Nephron (organoid): Measurements from ENCODE around the gene CACNA1C.

Source experiments
- H3K27ac Mint-ChIP-seq, 3 experiments: 2 replicates each; pipeline ENCODE4 v1.8.0; 2020; ENCODE audit warnings: mixed read lengths in 3 of 3, mild to moderate bottlenecking in 2 of 3, moderate library complexity in 1 of 3
- H3K27me3 Mint-ChIP-seq: 2 replicates; pipeline ENCODE4 v1.8.0; 2021; ENCODE audit warnings: low read depth, mild to moderate bottlenecking, moderate library complexity, mixed read lengths
- H3K36me3 Mint-ChIP-seq: 2 replicates; pipeline ENCODE4 v1.8.0; 2020; ENCODE audit warnings: low read depth, mixed read lengths
- H3K4me1 Mint-ChIP-seq: 2 replicates; pipeline ENCODE4 v1.8.0; 2020; ENCODE audit warnings: mixed read lengths
- H3K4me3 Mint-ChIP-seq, 3 experiments: 2 replicates each; pipeline ENCODE4 v1.8.0; 2020; ENCODE audit warnings: mild to moderate bottlenecking in 3 of 3, mixed read lengths in 3 of 3, moderate library complexity in 2 of 3
- H3K9me3 Mint-ChIP-seq: 2 replicates; pipeline ENCODE4 v1.8.0; 2020; ENCODE audit warnings: mixed read lengths
- CTCF ChIP-seq, 3 experiments: fragments of 200-600 bp; sonication (generic); IDR thresholded peaks; one replicate each; pipeline ENCODE4 v1.5.0; 2021; ENCODE audit warnings: antibody characterized with exemption in 3 of 3; ENCODE audit not compliant: unreplicated experiment in 3 of 3

CACNA1C gene

GRCh38 chr12:2108166-2108565 is 55.4 kb downstream of the CACNA1C start:
- Mint-ChIP-seq H3K4me1 (peaks cover 13% of the 10 kb centered on the region), H3K36me3 (no peaks in the 10 kb centered on the region), H3K27me3 (peaks cover 7% of the 10 kb centered on the region), H3K27ac (no peak overlapping the region), H3K9me3 (no peaks in the 10 kb centered on the region), H3K4me3 (no peak overlapping the region)
- no peak for TF ChIP-seq CTCF (IDR thresholded peaks at IDR 0.05; ENCODE audit: unreplicated experiment in 3 of 3)

GRCh38 chr12:2108975-2109671 is 56.3 kb downstream of the CACNA1C start:
- peaks cover 13% of the 10 kb centered on the region for H3K4me1 Mint-ChIP-seq
- peaks cover 7% of the 10 kb centered on the region for H3K27me3 Mint-ChIP-seq
- no peak for TF ChIP-seq CTCF (IDR thresholded peaks at IDR 0.05; ENCODE audit: unreplicated experiment in 3 of 3)
- H3K4me3 Mint-ChIP-seq = no peak overlapping the region
- H3K36me3 Mint-ChIP-seq = no peaks in the 10 kb centered on the region
- H3K9me3 Mint-ChIP-seq = no peaks in the 10 kb centered on the region
- H3K27ac Mint-ChIP-seq = no peak overlapping the region

DNA sequence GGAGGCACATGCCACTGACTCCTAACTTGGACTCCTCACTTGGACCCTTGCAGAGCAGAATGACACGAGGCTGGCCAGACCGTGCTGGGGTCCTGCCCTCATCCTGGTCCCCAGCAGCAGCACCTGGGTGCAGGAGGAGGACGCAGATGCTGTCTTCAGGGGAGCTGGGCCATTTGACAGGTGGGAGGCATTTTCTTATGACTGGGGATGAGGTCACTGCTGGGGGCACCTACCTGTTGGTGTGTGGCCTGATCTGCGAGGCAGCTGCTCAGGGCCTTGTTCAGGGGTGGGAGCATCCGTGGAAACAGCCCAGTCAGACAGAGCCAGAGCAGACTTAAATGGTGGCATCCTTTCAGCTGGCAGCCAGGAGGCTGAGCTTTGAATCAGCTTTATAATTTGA is 57.3 kb downstream of the CACNA1C start:
- H3K27me3 Mint-ChIP-seq = peaks cover 6% of the 10 kb centered on the region
- peaks cover 13% of the 10 kb centered on the region for H3K4me1 Mint-ChIP-seq
- no peak overlapping the region for H3K4me3 Mint-ChIP-seq
- H3K27ac Mint-ChIP-seq = no peak overlapping the region
- H3K9me3 Mint-ChIP-seq = no peaks in the 10 kb centered on the region
- no peak for TF ChIP-seq CTCF (IDR thresholded peaks at IDR 0.05; ENCODE audit: unreplicated experiment in 3 of 3)
- H3K36me3 Mint-ChIP-seq = no peaks in the 10 kb centered on the region

GRCh38 chr12:2110849-2111566 is 58.2 kb downstream of the CACNA1C start:
- no peak for TF ChIP-seq CTCF (IDR thresholded peaks at IDR 0.05; ENCODE audit: unreplicated experiment in 3 of 3)
- Mint-ChIP-seq H3K27ac (no peak overlapping the region), H3K36me3 (peaks cover 3% of the 10 kb centered on the region), H3K9me3 (no peaks in the 10 kb centered on the region), H3K27me3 (peaks cover 4% of the 10 kb centered on the region), H3K4me1 (peaks cover 13% of the 10 kb centered on the region), H3K4me3 (no peak overlapping the region)

- H3K27ac Mint-ChIP-seq = no peak overlapping the region
- peaks cover 13% of the 10 kb centered on the region for H3K4me1 Mint-ChIP-seq
- H3K9me3 Mint-ChIP-seq = no peaks in the 10 kb centered on the region
- peaks cover 4% of the 10 kb centered on the region for H3K27me3 Mint-ChIP-seq
- H3K36me3 Mint-ChIP-seq = peaks cover 4% of the 10 kb centered on the region
- TF ChIP-seq CTCF (IDR thresholded peaks at IDR 0.05; ENCODE audit: unreplicated experiment in 3 of 3) = no peak
- H3K4me3 Mint-ChIP-seq = no peak overlapping the region
These were observed 59.0 kb downstream of the CACNA1C start for GRCh38 chr12:2111826-2112225.

DNA sequence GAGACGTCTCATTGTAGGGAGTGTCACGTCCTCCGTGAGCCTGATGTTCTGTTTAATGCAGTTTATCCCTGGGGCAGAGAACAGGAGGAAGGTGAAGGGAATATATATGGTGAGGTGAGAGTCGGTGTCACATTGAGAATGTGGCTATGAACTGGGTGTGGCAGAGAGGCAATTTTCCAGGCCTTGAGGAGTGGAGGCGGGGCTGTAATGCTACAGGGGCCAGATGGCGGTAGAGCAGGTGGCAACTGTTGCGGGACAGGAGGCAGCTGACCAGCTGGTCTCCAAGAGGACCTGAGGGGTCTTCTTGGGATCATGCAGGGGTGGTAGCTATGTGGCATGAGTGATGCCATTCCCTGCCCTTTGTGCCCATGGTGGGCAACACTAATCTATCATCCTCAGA is 59.6 kb downstream of the CACNA1C start:
- no peak for TF ChIP-seq CTCF (IDR thresholded peaks at IDR 0.05; ENCODE audit: unreplicated experiment in 3 of 3)
- H3K4me3 Mint-ChIP-seq = no peak overlapping the region
- peaks cover 4% of the 10 kb centered on the region for H3K27me3 Mint-ChIP-seq
- peaks cover 13% of the 10 kb centered on the region for H3K4me1 Mint-ChIP-seq
- H3K9me3 Mint-ChIP-seq = no peaks in the 10 kb centered on the region
- H3K36me3 Mint-ChIP-seq = peaks cover 4% of the 10 kb centered on the region
- no peak overlapping the region for H3K27ac Mint-ChIP-seq
